OCI-LY7 (cell line): Measurements from ENCODE around the gene SPOCK1. TPM values are rescaled to one million over a fixed set of nuclear protein-coding genes. Genes with fewer than 3 reads are reported as not detected.

Source experiments
- BruUV-seq: library from RNA; stranded (reverse); fragments of 400-500 nt; replicated peaks from 2 replicates; lab custom pipeline; 2021; lab: Mats Ljungman, UMichigan
- CTCF ChIA-PET: fragments of 300-600 bp; sonication (Branson Sonifier 250); formaldehyde crosslinking; loops from one replicate; lab custom pipeline; 2022; ENCODE audit warnings: antibody characterized with exemption; ENCODE audit not compliant: unreplicated experiment; lab: Charles Lee
- POLR2A ChIA-PET: fragments of 300-600 bp; sonication (Branson Sonifier 250); formaldehyde crosslinking; loops from one replicate; lab custom pipeline; 2022; ENCODE audit warnings: antibody characterized with exemption; lab: Charles Lee
- DNase-seq: peaks from one replicate; pipeline ENCODE4 v3.0.0-alpha.2; 2015; ENCODE audit warnings: low spot score
- H2AFZ ChIP-seq: fragments of 200-600 bp; sonication (generic), shearing (Covaris generic); 2 replicates; pipeline ENCODE4 v1.6.1; 2014; ENCODE audit warnings: mild to moderate bottlenecking, antibody characterized with exemption, low read length, moderate library complexity
- H3K27ac ChIP-seq: fragments of 200-600 bp; sonication (generic); 2 replicates; pipeline ENCODE4 v1.5.1; 2014; ENCODE audit warnings: mixed run types, low read depth, mild to moderate bottlenecking, moderate library complexity, low read length, inconsistent platforms; ENCODE audit not compliant: poor library complexity, severe bottlenecking
- H3K36me3 ChIP-seq: fragments of 200-600 bp; sonication (generic); 2 replicates; pipeline ENCODE4 v1.6.1; 2014; ENCODE audit warnings: mild to moderate bottlenecking, antibody characterized with exemption, low read length, moderate library complexity, mixed read lengths; ENCODE audit not compliant: insufficient read depth
- H3K4me1 ChIP-seq: fragments of 200-600 bp; sonication (generic); 2 replicates; pipeline ENCODE4 v1.5.1; 2014; ENCODE audit warnings: mild to moderate bottlenecking, low read length; ENCODE audit not compliant: insufficient read depth, poor library complexity, severe bottlenecking
- H3K4me2 ChIP-seq: fragments of 200-600 bp; sonication (generic); 2 replicates; pipeline ENCODE4 v1.6.1; 2014; ENCODE audit warnings: mild to moderate bottlenecking, low read length
- H3K4me3 ChIP-seq: fragments of 200-600 bp; sonication (generic); 2 replicates; pipeline ENCODE4 v1.5.1; 2014; ENCODE audit warnings: mild to moderate bottlenecking, low read depth, low read length; ENCODE audit not compliant: poor library complexity, severe bottlenecking
- H3K79me2 ChIP-seq: fragments of 200-600 bp; sonication (generic); 2 replicates; pipeline ENCODE4 v1.6.1; 2016; ENCODE audit warnings: low read depth, mild to moderate bottlenecking, low read length, moderate library complexity, mixed read lengths; ENCODE audit not compliant: insufficient read depth
- H3K9me2 ChIP-seq: fragments of 200-600 bp; sonication (generic); 2 replicates; pipeline ENCODE4 v1.6.1; 2016; ENCODE audit warnings: mild to moderate bottlenecking, low read length, mixed read lengths; ENCODE audit not compliant: insufficient read depth
- H3K9me3 ChIP-seq: fragments of 200-600 bp; sonication (generic); 2 replicates; pipeline ENCODE4 v1.6.1; 2014; ENCODE audit warnings: mild to moderate bottlenecking, mixed run types, low read length, mixed read lengths
- H4K20me1 ChIP-seq: fragments of 200-600 bp; sonication (generic); 2 replicates; pipeline ENCODE4 v1.6.1; 2014; ENCODE audit warnings: mild to moderate bottlenecking, antibody characterized with exemption, low read length, moderate library complexity, mixed read lengths; ENCODE audit not compliant: insufficient read depth
- CTCF ChIP-seq: fragments of 200-600 bp; sonication (generic); conservative IDR thresholded peaks from 2 replicates; pipeline ENCODE4 v1.5.1; 2014; ENCODE audit warnings: mild to moderate bottlenecking, antibody characterized with exemption, low read length, moderate library complexity, mixed read lengths
- EZH2phosphoT487 ChIP-seq: fragments of 200-600 bp; sonication (generic); IDR thresholded peaks from 2 replicates; pipeline ENCODE4 v1.6.1; 2018; ENCODE audit warnings: low read depth, borderline replicate concordance, mild to moderate bottlenecking, mixed run types, antibody characterized with exemption, low read length, moderate library complexity, mixed read lengths
- intact Hi-C: fragments of 100-400 bp; cut with micrococcal nuclease; formaldehyde crosslinking; loops from one replicate; pipeline ENCODE4 v1.10.0; 2022; ENCODE audit not compliant: unreplicated experiment
- total RNA-seq, 2 experiments: library from RNA; depleted of rRNA in 1 of 2; stranded (reverse); fragments of >200 nt in 1 of 2; shearing (Covaris generic) in 1 of 2; gene quantifications; 2 replicates each; pipeline ENCODE4 v1.2.3, GENCODE V29; 2014 to 2022

Gene SPOCK1
- total RNA-seq, 2 experiments from 2014 or later, result 0.29 to 1.5 TPM

GRCh38 chr5:137516961-137517360 lies 17.8 kb upstream of the SPOCK1 start:
- ChIA-PET POLR2A (no interaction called here), CTCF (no interaction called here)
- DNase-seq, result no peak
- no TSS peak for BruUV-seq
- intact Hi-C loops, result no loop called here
- TF ChIP-seq EZH2phosphoT487, result no peak
- no peak for TF ChIP-seq CTCF
- Histone ChIP-seq H4K20me1 (no peaks in the 10 kb centered on the region), H2AFZ (no peak overlapping the region), H3K27ac (no peak overlapping the region), H3K4me2 (no peak overlapping the region), H3K36me3 (no peaks in the 10 kb centered on the region), H3K4me1 (no peaks in the 10 kb centered on the region), H3K4me3 (no peak overlapping the region), H3K79me2 (no peaks in the 10 kb centered on the region), H3K9me2 (no peaks in the 10 kb centered on the region), H3K9me3 (no peaks in the 10 kb centered on the region)

GRCh38 chr5:137516251-137516797 lies 17.2 kb upstream of the SPOCK1 start:
- intact Hi-C loops, result no loop called here
- H3K4me2 ChIP-seq, result no peak overlapping the region
- H4K20me1 ChIP-seq, result no peaks in the 10 kb centered on the region
- H3K4me3 ChIP-seq, result no peak overlapping the region
- DNase-seq, result no peak
- no peak overlapping the region for H3K27ac ChIP-seq
- H3K36me3 ChIP-seq, result no peaks in the 10 kb centered on the region
- no peaks in the 10 kb centered on the region for H3K4me1 ChIP-seq
- no peaks in the 10 kb centered on the region for H3K9me2 ChIP-seq
- BruUV-seq, result no TSS peak
- H3K79me2 ChIP-seq, result no peaks in the 10 kb centered on the region
- TF ChIP-seq CTCF (no peak), EZH2phosphoT487 (no peak)
- no peak overlapping the region for H2AFZ ChIP-seq
- CTCF ChIA-PET, result no interaction called here
- H3K9me3 ChIP-seq, result no peaks in the 10 kb centered on the region
- POLR2A ChIA-PET, result no interaction called here

GRCh38 chr5:137515238-137515637 lies 16.1 kb upstream of the SPOCK1 start:
- Histone ChIP-seq H3K4me1 (no peaks in the 10 kb centered on the region), H3K36me3 (no peaks in the 10 kb centered on the region), H3K27ac (no peak overlapping the region), H3K4me2 (no peak overlapping the region), H3K9me3 (no peaks in the 10 kb centered on the region), H2AFZ (no peak overlapping the region), H3K9me2 (no peaks in the 10 kb centered on the region), H4K20me1 (no peaks in the 10 kb centered on the region), H3K4me3 (no peak overlapping the region), H3K79me2 (no peaks in the 10 kb centered on the region)
- CTCF ChIA-PET, result no interaction called here
- DNase-seq, result no peak
- intact Hi-C loops, result no loop called here
- BruUV-seq, result no TSS peak
- POLR2A ChIA-PET, result no interaction called here
- no peak for TF ChIP-seq EZH2phosphoT487
- no peak for TF ChIP-seq CTCF
